Activated T-helper 17 cell treated with anti-CD3 and anti-CD28 coated beads, Interleukin-2, amount 50 U/mL, for 72 hours (primary cell): ENCODE data around the gene LGALS9. TPM values are rescaled to one million over a fixed set of nuclear protein-coding genes. Genes with fewer than 3 reads are reported as not detected.
"Not testable (repeated sequence)": the region's sequence is repeated elsewhere in the genome, so short reads cannot be mapped to it uniquely, and the experiment has no call there.

ENCODE experiments used
- ATAC-seq: fragments of 150-1000 bp; cut with Tn5 transposase; replicated peaks from 2 replicates; pipeline ENCODE4 v1.10.0; 2021; ENCODE audit warnings: mild to moderate bottlenecking, moderate library complexity
- H3K27ac Mint-ChIP-seq: one replicate; pipeline ENCODE4 v1.8.0; 2022; ENCODE audit warnings: mixed read lengths
- H3K27me3 Mint-ChIP-seq: one replicate; pipeline ENCODE4 v1.8.0; 2022; ENCODE audit warnings: mixed read lengths
- H3K36me3 Mint-ChIP-seq: one replicate; pipeline ENCODE4 v1.8.0; 2022; ENCODE audit warnings: low read depth, mild to moderate bottlenecking, mixed read lengths
- H3K4me1 Mint-ChIP-seq: one replicate; pipeline ENCODE4 v1.8.0; 2022; ENCODE audit warnings: mixed read lengths
- H3K4me3 Mint-ChIP-seq: one replicate; pipeline ENCODE4 v1.8.0; 2022; ENCODE audit warnings: mild to moderate bottlenecking, mixed read lengths
- H3K9me3 Mint-ChIP-seq: one replicate; pipeline ENCODE4 v1.8.0; 2022; ENCODE audit warnings: mixed read lengths
- total RNA-seq, 2 donors: library from RNA; stranded (reverse); gene quantifications; one replicate each; pipeline ENCODE4 v1.2.3, GENCODE V29; 2022

The LGALS9 gene
- total RNA-seq, 2 donors from 2014 or later: 29.7 to 36.8 TPM

DNA sequence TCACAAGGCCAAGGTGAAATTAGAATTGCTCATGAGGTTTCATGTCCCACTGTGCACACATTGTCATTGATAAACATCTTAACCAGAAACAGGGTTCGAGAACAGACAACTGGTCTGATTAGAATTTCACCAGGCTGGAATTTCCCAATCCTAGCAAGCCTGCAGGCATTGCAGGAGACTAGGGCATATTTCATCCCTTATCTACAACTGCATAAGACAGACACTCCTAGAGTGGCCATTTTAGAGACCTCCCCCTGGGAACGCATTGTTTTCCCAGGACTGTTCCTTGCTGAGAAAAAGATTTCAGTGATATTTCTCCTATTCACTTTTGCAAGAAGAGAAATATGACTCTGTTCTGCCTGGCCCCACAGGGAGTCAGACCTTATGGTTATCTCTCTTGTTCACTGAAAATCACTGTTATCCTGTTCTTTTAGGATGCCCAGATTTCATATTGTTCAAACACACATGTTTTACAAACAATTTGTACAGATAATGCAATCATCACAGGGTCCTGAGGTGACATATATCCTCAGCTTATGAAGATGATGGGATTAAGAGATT is 64.3 kb downstream of the LGALS9 start:
- H3K27me3 Mint-ChIP-seq, ATAC-seq, H3K4me3 Mint-ChIP-seq, H3K27ac Mint-ChIP-seq, H3K4me1 Mint-ChIP-seq, H3K36me3 Mint-ChIP-seq: not testable (repeated sequence)
- peaks cover 21% of the 10 kb centered on the region for H3K9me3 Mint-ChIP-seq

Other genes with a start within 250 kb of the LGALS9 start
- gene KSR1, start 174.7 kb upstream of the LGALS9 start, total RNA-seq: 10 to 100 TPM; 46.1 to 52.6 TPM
- not detected for gene NOS2, start 169.3 kb downstream of the LGALS9 start, total RNA-seq